Sciatic nerve (tissue), 2 donors: ENCODE results near the gene SLC4A7. TPM values are rescaled to one million over a fixed set of nuclear protein-coding genes. Genes with fewer than 3 reads are reported as not detected.
A peak's percentile ranks its signal among the peaks of the same experiment; 100 is the strongest.

Source experiments
- ATAC-seq: fragments of 200-7000 bp; cut with Tn5 transposase; one replicate; pipeline ENCODE4 v1.9.1; 2020; ENCODE audit warnings: mild to moderate bottlenecking, moderate library complexity
- DNase-seq: peaks from one replicate; pipeline ENCODE4 v3.0.0-alpha.2; 2020; ENCODE audit warnings: low spot score
- intact Hi-C: fragments of 100-400 bp; cut with DNase I; formaldehyde crosslinking; loops from one replicate; pipeline ENCODE4 v1.14.2; 2022
- total RNA-seq: library from RNA; stranded (reverse); fragmentation: NEBNext Ultra II Directional; extraction: Animal tissue kit (Norgen Biotek cat#: 25700); gene quantifications from one replicate; pipeline ENCODE4 v1.2.1, GENCODE V29; 2021
- donor health status: DM: no; HTN: no; CAD: no.
- donor health status: DM: no; HTN: no; CAD: no.

SLC4A7 gene
- total RNA-seq, 1 donor from 2014 or later: 52.2 TPM

GRCh38 chr3:27380433-27381357 is 103.5 kb downstream of the SLC4A7 start:
- DNase-seq: no peak
- intact Hi-C loops: no loop called here

GRCh38 chr3:27378331-27378730 is 105.9 kb downstream of the SLC4A7 start:
- no peak for DNase-seq
- no peak for ATAC-seq
- intact Hi-C loops: no loop called here

More at GRCh38 chr3:27380433-27381357, 103.5 kb downstream of the SLC4A7 start:
- ATAC-seq: no peak

GRCh38 chr3:27376109-27376772 is 107.9 kb downstream of the SLC4A7 start:
- intact Hi-C loops: no loop called here
- DNase-seq (no peak), ATAC-seq (no peak)

GRCh38 chr3:27368831-27369607 is 115.2 kb downstream of the SLC4A7 start, which contains the start of gene NEK10:
Gene NEK10 (minus strand): TSS chr3:27369383. CDS start chr3:27352882, 16,501 bp downstream.
- peak; percentile 94 for DNase-seq
- intact Hi-C loops: no loop called here
- peak; percentile 99 for ATAC-seq

GRCh38 chr3:27366062-27366591 is 118.1 kb downstream of the SLC4A7 start:
- intact Hi-C loops: no loop called here
- ATAC-seq (no peak), DNase-seq (no peak)

DNA sequence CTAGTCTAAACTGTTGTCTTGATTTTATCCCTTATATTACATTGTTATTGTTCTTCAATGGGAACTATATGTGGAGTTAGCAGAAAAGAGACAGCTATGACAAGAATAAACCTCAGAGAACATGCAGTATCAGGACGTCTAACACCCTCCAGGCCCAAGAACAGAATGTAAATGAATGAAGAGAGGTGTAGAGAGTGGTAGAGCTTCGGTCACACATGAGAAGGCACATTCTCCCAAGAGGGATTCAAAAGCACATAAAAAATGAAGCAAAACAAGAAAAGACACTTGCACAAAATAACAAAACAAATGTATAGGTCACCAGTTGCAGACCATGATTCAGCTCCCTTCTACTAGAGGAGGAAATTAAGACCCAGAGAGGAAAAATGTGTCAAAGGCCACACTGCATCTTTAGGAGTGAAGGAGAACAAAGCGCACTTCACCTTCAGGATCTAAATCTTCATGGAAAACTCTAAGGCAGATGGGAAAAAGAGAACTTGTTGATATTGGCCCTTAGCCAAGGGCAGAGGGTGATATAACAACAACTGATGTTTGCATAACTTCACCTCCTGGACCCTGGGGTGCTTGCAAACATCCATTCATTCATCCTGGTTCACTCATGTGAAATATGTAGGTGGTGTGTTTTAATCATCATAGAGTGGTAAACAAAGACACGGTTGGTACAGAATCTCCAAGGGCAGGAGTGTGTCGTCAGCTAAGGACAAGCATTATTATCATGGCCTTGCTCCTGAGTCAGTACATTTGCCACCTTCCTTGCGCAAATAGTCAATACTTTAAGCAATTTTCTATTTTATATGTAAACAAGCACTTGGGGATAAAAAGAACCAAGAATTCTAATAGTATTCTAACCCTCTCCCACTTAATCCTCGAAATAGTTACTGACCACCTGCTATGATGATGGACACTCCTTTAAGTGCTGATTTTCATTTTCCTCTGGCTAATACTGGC is 123.8 kb downstream of the SLC4A7 start:
- ATAC-seq: no peak

GRCh38 chr3:27358372-27358771 is 125.8 kb downstream of the SLC4A7 start:
- intact Hi-C loops: no loop called here
- ATAC-seq (no peak), DNase-seq (no peak)

More for the DNA sequence above, 123.8 kb downstream of the SLC4A7 start:
- DNase-seq: no peak
- intact Hi-C loops: no loop called here

GRCh38 chr3:27357665-27358258 is 126.4 kb downstream of the SLC4A7 start:
- DNase-seq (no peak), ATAC-seq (peak; percentile 70)
- intact Hi-C loops: no loop called here

GRCh38 chr3:27356976-27357375 is 127.2 kb downstream of the SLC4A7 start:
- no peak for DNase-seq
- intact Hi-C loops: no loop called here
- ATAC-seq: no peak

GRCh38 chr3:27354588-27355203 is 129.5 kb downstream of the SLC4A7 start:
- DNase-seq (no peak), ATAC-seq (no peak)
- intact Hi-C loops: no loop called here

DNA sequence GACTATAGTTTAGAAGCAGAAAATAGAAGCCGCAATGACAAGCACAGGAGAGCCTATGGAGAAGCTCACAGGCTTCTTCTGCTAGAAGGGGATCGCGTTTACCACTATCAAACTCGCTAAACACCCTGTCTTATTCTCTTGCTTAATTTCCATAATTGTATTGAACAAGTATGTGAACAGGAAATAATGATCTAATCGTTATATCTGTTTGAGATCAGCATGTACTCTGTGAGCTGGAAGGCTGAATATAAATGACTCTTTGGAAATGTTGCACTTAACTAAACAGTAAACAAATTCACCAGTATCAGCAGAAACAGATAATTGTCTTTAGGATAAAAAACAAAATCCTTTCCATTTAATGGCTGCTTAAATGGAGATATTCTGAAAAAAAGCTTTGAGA is 130.0 kb downstream of the SLC4A7 start:
- no peak for DNase-seq
- intact Hi-C loops: no loop called here
- no peak for ATAC-seq

- intact Hi-C loops: no loop called here
- no peak for ATAC-seq
Measured at GRCh38 chr3:27353221-27353620, 131.0 kb downstream of the SLC4A7 start.

DNA sequence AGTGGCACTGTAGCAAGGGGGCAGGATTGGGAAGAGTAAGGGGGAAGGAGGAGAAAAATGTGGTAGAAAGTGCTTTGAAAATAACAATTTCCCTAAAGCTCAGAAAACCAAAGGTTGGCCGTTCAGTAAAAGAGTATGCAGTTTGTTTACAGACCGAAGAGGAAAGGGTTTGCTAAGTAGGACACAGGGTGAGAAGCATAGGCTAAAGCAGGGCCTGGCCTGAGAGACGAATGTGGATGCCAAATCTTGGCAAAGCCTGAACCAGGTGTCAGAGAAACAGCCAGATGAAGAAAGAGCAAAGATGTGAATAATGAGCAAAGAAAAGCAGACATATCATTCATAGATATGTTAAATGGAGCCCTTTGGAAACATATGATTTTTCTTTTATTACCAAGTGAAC is 132.1 kb downstream of the SLC4A7 start:
- intact Hi-C loops: no loop called here
- ATAC-seq: no peak
- no peak for DNase-seq

More at GRCh38 chr3:27353221-27353620, 131.0 kb downstream of the SLC4A7 start:
- no peak for DNase-seq

DNA sequence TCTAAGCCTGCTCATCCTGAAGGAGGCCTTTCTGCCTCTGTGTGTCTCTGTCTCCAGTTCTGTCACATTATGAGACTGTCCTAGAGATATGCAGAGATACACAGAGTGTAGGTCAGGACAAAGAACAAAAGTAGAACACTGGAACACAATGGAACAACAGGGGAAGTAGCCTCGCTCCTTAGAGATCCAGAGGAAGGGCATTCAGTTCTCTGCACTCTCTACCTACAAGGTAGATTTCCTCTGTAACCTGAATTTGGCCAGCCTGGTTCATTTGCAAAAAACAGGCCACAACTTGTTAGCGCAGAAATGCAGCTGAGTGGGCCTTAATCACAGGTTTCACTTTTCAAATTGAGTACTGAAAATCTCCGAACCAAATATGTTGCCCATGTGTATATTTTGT is 134.4 kb downstream of the SLC4A7 start:
- ATAC-seq: no peak
- intact Hi-C loops: no loop called here
- DNase-seq: no peak

DNA sequence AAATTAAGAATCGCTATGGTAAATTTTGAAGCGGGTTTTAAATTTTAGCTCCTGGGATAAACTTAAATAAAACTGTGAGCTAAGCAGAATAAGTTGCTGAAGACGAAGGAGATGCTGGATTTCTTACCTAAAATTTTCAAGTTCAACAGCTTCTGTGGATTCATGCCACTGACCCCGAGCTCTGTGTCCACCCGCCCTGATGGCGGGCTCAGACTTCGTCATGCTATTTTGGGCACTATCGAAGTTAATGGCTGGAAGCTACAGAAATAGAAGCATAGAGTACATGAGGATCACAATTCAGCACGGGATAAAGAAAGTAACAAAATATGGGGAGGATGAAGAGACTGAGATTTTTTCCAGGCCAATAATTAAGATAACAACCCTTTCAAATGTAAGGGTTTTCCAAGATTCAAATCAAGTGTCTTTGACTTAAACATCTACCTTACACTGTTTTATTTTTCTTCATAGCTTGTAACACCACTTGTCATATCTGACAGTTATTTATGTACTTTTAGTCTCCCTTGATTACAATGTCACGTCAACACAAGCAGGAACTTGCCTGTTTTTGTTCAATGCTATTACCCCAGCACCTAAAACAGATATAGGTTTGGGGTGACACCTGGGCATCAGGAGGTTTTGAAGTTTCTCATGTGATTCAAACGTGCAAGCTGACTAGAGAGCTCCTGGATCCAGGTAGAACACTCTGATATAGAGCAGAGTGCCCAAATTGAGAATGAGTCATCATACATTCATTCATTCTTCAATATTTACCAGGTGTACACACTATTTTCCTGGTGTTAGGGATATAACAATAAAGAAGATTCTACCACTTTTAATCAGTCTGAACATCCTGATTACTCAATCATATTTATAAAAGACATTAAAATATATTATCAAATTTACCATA is 138.0 kb downstream of the SLC4A7 start:
- intact Hi-C loops: no loop called here
- no peak for DNase-seq
- ATAC-seq: no peak

DNA sequence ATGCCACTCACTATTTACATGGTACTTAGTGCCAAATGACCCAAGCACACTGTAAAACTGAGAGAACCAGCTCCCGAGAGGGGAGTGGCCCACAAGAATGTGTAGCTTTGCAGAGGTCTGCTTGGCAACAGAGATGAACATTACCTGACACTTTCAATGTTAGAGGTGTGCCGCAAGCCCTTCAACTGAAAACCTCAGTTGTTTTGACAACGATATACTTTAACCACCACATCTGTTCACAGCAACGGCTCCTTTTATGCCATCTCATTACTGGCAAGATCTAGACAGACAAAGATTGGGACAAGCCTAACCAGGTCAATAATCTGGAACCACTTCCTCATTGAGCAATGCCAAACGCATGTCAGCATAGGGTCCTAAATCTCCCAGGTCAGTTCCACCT is 138.7 kb downstream of the SLC4A7 start:
- DNase-seq (no peak), ATAC-seq (no peak)
- intact Hi-C loops: no loop called here
